OCI-LY7 (cell line): Measurements from ENCODE around the gene CENPH. TPM values are rescaled to one million over a fixed set of nuclear protein-coding genes. Genes with fewer than 3 reads are reported as not detected.
"Not testable (repeated sequence)": the region's sequence is repeated elsewhere in the genome, so short reads cannot be mapped to it uniquely, and the experiment has no call there.

Source experiments
- BruUV-seq: library from RNA; stranded (reverse); fragments of 400-500 nt; replicated peaks from 2 replicates; lab custom pipeline; 2021; lab: Mats Ljungman, UMichigan
- CTCF ChIA-PET: fragments of 300-600 bp; sonication (Branson Sonifier 250); formaldehyde crosslinking; loops from one replicate; lab custom pipeline; 2022; ENCODE audit warnings: antibody characterized with exemption; ENCODE audit not compliant: unreplicated experiment; lab: Charles Lee
- POLR2A ChIA-PET: fragments of 300-600 bp; sonication (Branson Sonifier 250); formaldehyde crosslinking; loops from one replicate; lab custom pipeline; 2022; ENCODE audit warnings: antibody characterized with exemption; lab: Charles Lee
- DNase-seq: peaks from one replicate; pipeline ENCODE4 v3.0.0-alpha.2; 2015; ENCODE audit warnings: low spot score
- H2AFZ ChIP-seq: fragments of 200-600 bp; sonication (generic), shearing (Covaris generic); 2 replicates; pipeline ENCODE4 v1.6.1; 2014; ENCODE audit warnings: mild to moderate bottlenecking, antibody characterized with exemption, low read length, moderate library complexity
- H3K27ac ChIP-seq: fragments of 200-600 bp; sonication (generic); 2 replicates; pipeline ENCODE4 v1.5.1; 2014; ENCODE audit warnings: mixed run types, low read depth, mild to moderate bottlenecking, moderate library complexity, low read length, inconsistent platforms; ENCODE audit not compliant: poor library complexity, severe bottlenecking
- H3K36me3 ChIP-seq: fragments of 200-600 bp; sonication (generic); 2 replicates; pipeline ENCODE4 v1.6.1; 2014; ENCODE audit warnings: mild to moderate bottlenecking, antibody characterized with exemption, low read length, moderate library complexity, mixed read lengths; ENCODE audit not compliant: insufficient read depth
- H3K4me1 ChIP-seq: fragments of 200-600 bp; sonication (generic); 2 replicates; pipeline ENCODE4 v1.5.1; 2014; ENCODE audit warnings: mild to moderate bottlenecking, low read length; ENCODE audit not compliant: insufficient read depth, poor library complexity, severe bottlenecking
- H3K4me2 ChIP-seq: fragments of 200-600 bp; sonication (generic); 2 replicates; pipeline ENCODE4 v1.6.1; 2014; ENCODE audit warnings: mild to moderate bottlenecking, low read length
- H3K4me3 ChIP-seq: fragments of 200-600 bp; sonication (generic); 2 replicates; pipeline ENCODE4 v1.5.1; 2014; ENCODE audit warnings: mild to moderate bottlenecking, low read depth, low read length; ENCODE audit not compliant: poor library complexity, severe bottlenecking
- H3K79me2 ChIP-seq: fragments of 200-600 bp; sonication (generic); 2 replicates; pipeline ENCODE4 v1.6.1; 2016; ENCODE audit warnings: low read depth, mild to moderate bottlenecking, low read length, moderate library complexity, mixed read lengths; ENCODE audit not compliant: insufficient read depth
- H3K9me2 ChIP-seq: fragments of 200-600 bp; sonication (generic); 2 replicates; pipeline ENCODE4 v1.6.1; 2016; ENCODE audit warnings: mild to moderate bottlenecking, low read length, mixed read lengths; ENCODE audit not compliant: insufficient read depth
- H3K9me3 ChIP-seq: fragments of 200-600 bp; sonication (generic); 2 replicates; pipeline ENCODE4 v1.6.1; 2014; ENCODE audit warnings: mild to moderate bottlenecking, mixed run types, low read length, mixed read lengths
- H4K20me1 ChIP-seq: fragments of 200-600 bp; sonication (generic); 2 replicates; pipeline ENCODE4 v1.6.1; 2014; ENCODE audit warnings: mild to moderate bottlenecking, antibody characterized with exemption, low read length, moderate library complexity, mixed read lengths; ENCODE audit not compliant: insufficient read depth
- CTCF ChIP-seq: fragments of 200-600 bp; sonication (generic); conservative IDR thresholded peaks from 2 replicates; pipeline ENCODE4 v1.5.1; 2014; ENCODE audit warnings: mild to moderate bottlenecking, antibody characterized with exemption, low read length, moderate library complexity, mixed read lengths
- EZH2phosphoT487 ChIP-seq: fragments of 200-600 bp; sonication (generic); IDR thresholded peaks from 2 replicates; pipeline ENCODE4 v1.6.1; 2018; ENCODE audit warnings: low read depth, borderline replicate concordance, mild to moderate bottlenecking, mixed run types, antibody characterized with exemption, low read length, moderate library complexity, mixed read lengths
- intact Hi-C: fragments of 100-400 bp; cut with micrococcal nuclease; formaldehyde crosslinking; loops from one replicate; pipeline ENCODE4 v1.10.0; 2022; ENCODE audit not compliant: unreplicated experiment
- total RNA-seq, 2 experiments: library from RNA; depleted of rRNA in 1 of 2; stranded (reverse); fragments of >200 nt in 1 of 2; shearing (Covaris generic) in 1 of 2; gene quantifications; 2 replicates each; pipeline ENCODE4 v1.2.3, GENCODE V29; 2014 to 2022

CENPH gene
- total RNA-seq, 2 experiments from 2014 or later: 86.1 to 105 TPM

DNA sequence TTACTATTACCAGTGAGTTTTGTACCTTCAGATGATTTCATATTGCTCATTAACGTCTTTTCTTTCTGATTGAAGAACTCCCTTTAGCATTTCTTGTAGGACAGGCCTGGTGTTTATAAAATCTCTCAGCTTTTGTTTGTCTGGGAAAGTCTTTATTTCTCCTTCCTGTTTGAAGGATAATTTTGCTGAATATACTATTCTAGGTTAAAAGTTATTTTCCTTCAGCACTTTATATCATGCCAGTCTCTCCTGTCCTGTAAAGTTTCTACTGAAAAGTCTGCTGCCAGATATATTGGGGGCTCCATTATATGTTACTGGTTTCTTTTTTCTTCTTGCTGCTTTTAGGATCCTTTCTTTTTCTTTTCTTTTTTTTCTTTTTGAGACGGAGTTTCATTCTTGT, 58.6 kb downstream of the CENPH start:
- peaks cover 26% of the 10 kb centered on the region; the same call in 1 of the 2 replicates for H3K79me2 ChIP-seq
- BruUV-seq: no TSS peak
- CTCF ChIA-PET: no interaction called here
- H4K20me1 ChIP-seq: no peaks in the 10 kb centered on the region
- no peak overlapping the region for H3K27ac ChIP-seq
- peaks cover 14% of the 10 kb centered on the region for H3K36me3 ChIP-seq
- H3K9me3 ChIP-seq: no peaks in the 10 kb centered on the region
- DNase-seq: no peak
- TF ChIP-seq EZH2phosphoT487 (no peak), CTCF (no peak)
- H2AFZ ChIP-seq: no peak overlapping the region
- H3K4me1 ChIP-seq: no peaks in the 10 kb centered on the region
- POLR2A ChIA-PET: no interaction called here
- no peak overlapping the region for H3K4me3 ChIP-seq
- no peaks in the 10 kb centered on the region for H3K9me2 ChIP-seq
- intact Hi-C loops: loop anchor here (10.0 kb wide), 1 partner anchor 57 kb away; no protein-coding TSS in a partner anchor
- H3K4me2 ChIP-seq: no peak overlapping the region

DNA sequence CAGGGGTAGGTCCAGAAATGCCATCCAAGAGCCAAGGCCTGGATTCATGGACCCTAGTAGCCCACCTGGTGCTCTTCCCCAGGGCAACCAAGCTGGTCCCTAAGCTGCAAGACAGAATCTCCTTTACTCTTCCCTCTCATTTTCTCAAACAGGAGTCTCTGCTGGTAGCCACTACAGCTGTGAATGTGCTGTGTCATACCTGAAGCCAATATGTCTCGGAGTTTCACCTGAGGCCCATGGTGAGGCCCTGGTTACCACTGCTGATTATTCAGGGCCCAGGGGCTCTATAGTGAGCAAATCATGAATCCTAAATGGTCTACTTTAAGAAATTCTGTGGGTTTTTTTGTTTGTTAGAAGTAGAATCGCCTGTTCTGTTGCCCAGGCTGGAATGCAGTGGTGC, 61.2 kb downstream of the CENPH start:
- no peak for TF ChIP-seq CTCF
- TF ChIP-seq EZH2phosphoT487: no peak
- H3K36me3 ChIP-seq: peaks cover 16% of the 10 kb centered on the region
- intact Hi-C loops: no loop called here
- H3K9me2 ChIP-seq: no peaks in the 10 kb centered on the region
- no peak overlapping the region for H3K4me2 ChIP-seq
- ChIA-PET POLR2A (no interaction called here), CTCF (no interaction called here)
- H3K27ac ChIP-seq: no peak overlapping the region
- H3K79me2 ChIP-seq: peaks cover 22% of the 10 kb centered on the region; the same call in 1 of the 2 replicates
- no peaks in the 10 kb centered on the region for H3K9me3 ChIP-seq
- H3K4me1 ChIP-seq: no peaks in the 10 kb centered on the region
- no peak overlapping the region for H2AFZ ChIP-seq
- no peak for DNase-seq
- no peak overlapping the region for H3K4me3 ChIP-seq
- no TSS peak for BruUV-seq
- no peaks in the 10 kb centered on the region for H4K20me1 ChIP-seq

- peaks cover 8% of the 10 kb centered on the region; the same call in 1 of the 2 replicates for H3K79me2 ChIP-seq
- no peaks in the 10 kb centered on the region for H3K4me1 ChIP-seq
- H3K27ac ChIP-seq: no peak overlapping the region
- DNase-seq: no peak
- TF ChIP-seq EZH2phosphoT487 (no peak), CTCF (no peak)
- no peak overlapping the region for H3K4me3 ChIP-seq
- peaks cover 26% of the 10 kb centered on the region for H3K36me3 ChIP-seq
- no peak overlapping the region for H3K4me2 ChIP-seq
- no peak overlapping the region for H2AFZ ChIP-seq
- no peaks in the 10 kb centered on the region for H3K9me3 ChIP-seq
- ChIA-PET CTCF (no interaction called here), POLR2A (interaction anchor here (0.5 to 0.7 kb wide), 6 partner anchors 8 to 205 kb away, joined by 3 to 6 read pairs (median 4); no protein-coding TSS in a partner anchor)
- no peaks in the 10 kb centered on the region for H3K9me2 ChIP-seq
- BruUV-seq: no TSS peak
- intact Hi-C loops: no loop called here
- H4K20me1 ChIP-seq: no peaks in the 10 kb centered on the region
Observed at GRCh38 chr5:69252437-69252836, 63.1 kb downstream of the CENPH start.

GRCh38 chr5:69255940-69256339, 66.6 kb downstream of the CENPH start:
- POLR2A ChIA-PET: interaction anchor here (1.2 kb wide), 1 partner anchor 21 kb away, joined by 3 read pairs; no protein-coding TSS in a partner anchor
- peaks cover 58% of the 10 kb centered on the region for H3K36me3 ChIP-seq
- DNase-seq: not testable (repeated sequence)

More at GRCh38 chr5:69255940-69256339, 66.6 kb downstream of the CENPH start:
- CTCF ChIA-PET, BruUV-seq, H3K79me2 ChIP-seq, H3K9me2 ChIP-seq, intact Hi-C loops, H3K4me2 ChIP-seq, H3K4me1 ChIP-seq, H4K20me1 ChIP-seq, H3K27ac ChIP-seq, H3K9me3 ChIP-seq, H3K4me3 ChIP-seq, H2AFZ ChIP-seq: not testable (repeated sequence)
